Measurements from ENCODE around the gene DRAM2. TPM values are rescaled to one million over a fixed set of nuclear protein-coding genes. Genes with fewer than 3 reads are reported as not detected.

The DRAM2 gene
- total RNA-seq, 1 experiment from 2014 or later: 34.4 TPM

DNA sequence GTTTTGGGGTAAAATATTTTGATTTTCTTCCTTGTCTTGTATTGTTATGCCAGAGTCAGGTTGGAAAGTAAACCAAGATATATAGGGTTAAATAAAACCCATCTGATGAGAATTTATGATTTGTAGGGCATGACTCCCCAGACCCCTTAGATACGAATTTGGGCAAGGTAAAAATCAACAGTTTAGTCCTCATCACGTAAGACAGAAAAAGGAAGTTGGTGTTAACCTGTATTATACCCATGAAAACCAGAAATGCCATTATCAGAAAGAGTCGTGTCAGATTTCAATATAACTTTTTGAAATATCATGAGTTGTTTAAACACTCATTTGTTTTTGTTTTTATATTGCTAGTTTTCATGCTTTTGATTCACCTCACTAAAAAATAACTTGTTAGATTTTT is 11.9 kb upstream of the DRAM2 start:
- Histone ChIP-seq H3K79me2 (ENCODE audit: insufficient read depth, low read length) (no peaks in the 10 kb centered on the region; the same call in 1 of the 2 replicates), H2BK12ac (ENCODE audit: insufficient read length, low read depth, low read length) (no peak overlapping the region), H2AFZ (ENCODE audit: low read length) (no peak overlapping the region), H3K4me1 (ENCODE audit: insufficient read depth, low read length) (no peaks in the 10 kb centered on the region), H3K27me3 (ENCODE audit: insufficient read depth, low read length) (no peaks in the 10 kb centered on the region), H3K4ac (ENCODE audit: low read depth, low read length) (no peak overlapping the region), H2BK20ac (ENCODE audit: low read depth, low read length, poor library complexity, severe bottlenecking) (no peak overlapping the region), H3K79me1 (ENCODE audit: insufficient read depth, low read depth, low read length, poor library complexity, severe bottlenecking) (peaks cover 7% of the 10 kb centered on the region), H2AK5ac (ENCODE audit: insufficient read length, low read length) (no peak overlapping the region), H4K5ac (ENCODE audit: insufficient read length, low read depth, low read length) (no peak overlapping the region), H3K4me2 (ENCODE audit: insufficient read depth, insufficient read length, low read length) (no peak overlapping the region), H3K14ac (ENCODE audit: insufficient read depth, low read length) (no peak overlapping the region), H2BK120ac (ENCODE audit: low read depth, low read length, poor library complexity, severe bottlenecking) (no peak overlapping the region), H3T11ph (ENCODE audit: low read length) (no peak overlapping the region), H4K91ac (ENCODE audit: insufficient read length, low read depth, low read length) (no peak overlapping the region), H3K9me3 (ENCODE audit: control insufficient read depth, low read depth, low read length) (no peaks in the 10 kb centered on the region), H3K18ac (ENCODE audit: insufficient read length, low read depth, low read length) (no peak overlapping the region), H3K23me2 (ENCODE audit: insufficient read length, low read depth, low read length, poor library complexity, severe bottlenecking) (no peaks in the 10 kb centered on the region), H3K9ac (ENCODE audit: extremely low read depth, insufficient read length, low read length) (no peak overlapping the region), H3K56ac (ENCODE audit: insufficient read length, low read depth, low read length) (no peak overlapping the region), H3K23ac (ENCODE audit: insufficient read length, low read depth, low read length) (no peak overlapping the region), H2BK5ac (ENCODE audit: insufficient read length, low read length) (no peak overlapping the region), H4K20me1 (ENCODE audit: control insufficient read depth, insufficient read depth, insufficient read length) (no peaks in the 10 kb centered on the region), H4K8ac (replicated peaks; ENCODE audit: insufficient read length, low read depth, low read length) (no peak overlapping the region), H2BK15ac (ENCODE audit: low read depth, low read length) (no peak overlapping the region), H3K27ac (ENCODE audit: insufficient read length, low read depth, low read length) (no peak overlapping the region)
- TF ChIP-seq, protein P1, sequence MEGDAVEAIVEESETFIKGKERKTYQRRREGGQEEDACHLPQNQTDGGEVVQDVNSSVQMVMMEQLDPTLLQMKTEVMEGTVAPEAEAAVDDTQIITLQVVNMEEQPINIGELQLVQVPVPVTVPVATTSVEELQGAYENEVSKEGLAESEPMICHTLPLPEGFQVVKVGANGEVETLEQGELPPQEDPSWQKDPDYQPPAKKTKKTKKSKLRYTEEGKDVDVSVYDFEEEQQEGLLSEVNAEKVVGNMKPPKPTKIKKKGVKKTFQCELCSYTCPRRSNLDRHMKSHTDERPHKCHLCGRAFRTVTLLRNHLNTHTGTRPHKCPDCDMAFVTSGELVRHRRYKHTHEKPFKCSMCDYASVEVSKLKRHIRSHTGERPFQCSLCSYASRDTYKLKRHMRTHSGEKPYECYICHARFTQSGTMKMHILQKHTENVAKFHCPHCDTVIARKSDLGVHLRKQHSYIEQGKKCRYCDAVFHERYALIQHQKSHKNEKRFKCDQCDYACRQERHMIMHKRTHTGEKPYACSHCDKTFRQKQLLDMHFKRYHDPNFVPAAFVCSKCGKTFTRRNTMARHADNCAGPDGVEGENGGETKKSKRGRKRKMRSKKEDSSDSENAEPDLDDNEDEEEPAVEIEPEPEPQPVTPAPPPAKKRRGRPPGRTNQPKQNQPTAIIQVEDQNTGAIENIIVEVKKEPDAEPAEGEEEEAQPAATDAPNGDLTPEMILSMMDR (conservative IDR thresholded peaks at IDR 0.05): no peak
- Mint-ChIP-seq H3K4me1 (peaks cover 8% of the 10 kb centered on the region in 2 experiments), H3K4me3 (no peak overlapping the region), H3K36me3 (ENCODE audit: insufficient read depth in 1 of 3, low read depth in 3 of 3) (peaks cover 30 to 77% (median 73%) of the 10 kb centered on the region in 3 experiments), H3K27me3 (ENCODE audit: low read depth) (no peaks in the 10 kb centered on the region), H3K27ac (peak overlapping the region in 2 of 3 experiments; percentile 60 to 66; a peak in 3 of 7 replicates), H3K9me3 (no peaks in the 10 kb centered on the region; a peak in 1 of 5 replicates)
- no CpG with 5 or more reads among the region's 3 CpGs for WGBS (ENCODE audit: extremely low coverage, insufficient read length, low lambda C conversion rate)
- no peak for DNase-seq

All from H9 (cell line).